Endothelial cell of umbilical vein (primary cell): ENCODE data around the gene B4GALNT4.
A peak's percentile ranks its signal among the peaks of the same experiment; 100 is the strongest.

Source experiments
- CTCF ChIP-seq, 2 donors: IDR thresholded peaks; 1 replicate in 1 of 2; 2 replicates in 1 of 2; pipeline ENCODE4 v1.5.1; 2011; ENCODE audit warnings: low read length in 2 of 2, mild to moderate bottlenecking in 2 of 2, moderate library complexity in 2 of 2, control low read depth in 1 of 2, inconsistent platforms in 1 of 2, low read depth in 1 of 2; ENCODE audit not compliant: insufficient read depth in 1 of 2; ENCODE audit errors: extremely low read depth in 1 of 2
- EZH2 ChIP-seq: IDR thresholded peaks from 2 replicates; pipeline ENCODE4 v1.6.1; 2012; ENCODE audit warnings: borderline replicate concordance, low read depth, mild to moderate bottlenecking, moderate library complexity, low read length, inconsistent platforms; ENCODE audit not compliant: severe bottlenecking
- FOS ChIP-seq: IDR thresholded peaks from 2 replicates; pipeline ENCODE4 v1.6.1; 2011; ENCODE audit warnings: mild to moderate bottlenecking, low read length, moderate library complexity, borderline replicate concordance; ENCODE audit not compliant: insufficient read depth
- GATA2 ChIP-seq: IDR thresholded peaks from 2 replicates; pipeline ENCODE4 v1.7.0; 2011; ENCODE audit warnings: low read depth, mild to moderate bottlenecking, moderate library complexity, mixed read lengths, low read length; ENCODE audit not compliant: insufficient read length, insufficient read depth
- JUN ChIP-seq: IDR thresholded peaks from 2 replicates; pipeline ENCODE4 v1.6.1; 2011; ENCODE audit warnings: borderline replicate concordance, low read depth; ENCODE audit not compliant: insufficient read length, insufficient read depth
- MAX ChIP-seq: IDR thresholded peaks from 2 replicates; pipeline ENCODE4 v1.6.1; 2011; ENCODE audit not compliant: insufficient read depth, insufficient read length
- MYC ChIP-seq: IDR thresholded peaks from one replicate; pipeline ENCODE4 v1.6.1; 2011; ENCODE audit warnings: mild to moderate bottlenecking, low read depth, low read length
- POLR2A ChIP-seq: IDR thresholded peaks from 2 replicates; pipeline ENCODE4 v1.6.1; 2012; ENCODE audit warnings: low read depth, mild to moderate bottlenecking, control low read depth, low read length
- POLR2AphosphoS5 ChIP-seq: IDR thresholded peaks from 2 replicates; pipeline ENCODE4 v1.6.1; 2012; ENCODE audit warnings: low read depth, mild to moderate bottlenecking, control low read depth, low read length, moderate library complexity; ENCODE audit not compliant: insufficient read depth

GRCh38 chr11:326842-327580, 42.3 kb upstream of the B4GALNT4 start:
- TF ChIP-seq POLR2A: peak; percentile 20
- TF ChIP-seq CTCF (IDR thresholded peaks at IDR 0.05; ENCODE audit: extremely low read depth in 1 of 2, insufficient read depth in 1 of 2, low read depth in 1 of 2, low read length in 2 of 2): no peak
- peak; percentile 51 for TF ChIP-seq MYC
- TF ChIP-seq JUN: peak; percentile 74
- TF ChIP-seq POLR2AphosphoS5: peak; percentile 76
- no peak for TF ChIP-seq EZH2
- no peak for TF ChIP-seq MAX
- peak; percentile 40 for TF ChIP-seq GATA2
- TF ChIP-seq FOS: peak; percentile 15
